ENCODE data around the gene SLC5A12.

The SLC5A12 gene

GRCh38 chr11:26741036-26741435 lies 19.2 kb upstream of the SLC5A12 start:
- no peak overlapping the region for H3K27ac ChIP-seq
- TF ChIP-seq ZFX (IDR thresholded peaks at IDR 0.05; ENCODE audit: borderline replicate concordance): no peak
- TF ChIP-seq, protein P1, sequence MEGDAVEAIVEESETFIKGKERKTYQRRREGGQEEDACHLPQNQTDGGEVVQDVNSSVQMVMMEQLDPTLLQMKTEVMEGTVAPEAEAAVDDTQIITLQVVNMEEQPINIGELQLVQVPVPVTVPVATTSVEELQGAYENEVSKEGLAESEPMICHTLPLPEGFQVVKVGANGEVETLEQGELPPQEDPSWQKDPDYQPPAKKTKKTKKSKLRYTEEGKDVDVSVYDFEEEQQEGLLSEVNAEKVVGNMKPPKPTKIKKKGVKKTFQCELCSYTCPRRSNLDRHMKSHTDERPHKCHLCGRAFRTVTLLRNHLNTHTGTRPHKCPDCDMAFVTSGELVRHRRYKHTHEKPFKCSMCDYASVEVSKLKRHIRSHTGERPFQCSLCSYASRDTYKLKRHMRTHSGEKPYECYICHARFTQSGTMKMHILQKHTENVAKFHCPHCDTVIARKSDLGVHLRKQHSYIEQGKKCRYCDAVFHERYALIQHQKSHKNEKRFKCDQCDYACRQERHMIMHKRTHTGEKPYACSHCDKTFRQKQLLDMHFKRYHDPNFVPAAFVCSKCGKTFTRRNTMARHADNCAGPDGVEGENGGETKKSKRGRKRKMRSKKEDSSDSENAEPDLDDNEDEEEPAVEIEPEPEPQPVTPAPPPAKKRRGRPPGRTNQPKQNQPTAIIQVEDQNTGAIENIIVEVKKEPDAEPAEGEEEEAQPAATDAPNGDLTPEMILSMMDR (IDR thresholded peaks at IDR 0.05): no peak

GRCh38 chr11:26739366-26740073 lies 17.7 kb upstream of the SLC5A12 start:
- TF ChIP-seq ZFX (IDR thresholded peaks at IDR 0.05; ENCODE audit: borderline replicate concordance): no peak
- TF ChIP-seq, protein P1 (IDR thresholded peaks at IDR 0.05): no peak
- H3K27ac ChIP-seq: no peak overlapping the region

DNA sequence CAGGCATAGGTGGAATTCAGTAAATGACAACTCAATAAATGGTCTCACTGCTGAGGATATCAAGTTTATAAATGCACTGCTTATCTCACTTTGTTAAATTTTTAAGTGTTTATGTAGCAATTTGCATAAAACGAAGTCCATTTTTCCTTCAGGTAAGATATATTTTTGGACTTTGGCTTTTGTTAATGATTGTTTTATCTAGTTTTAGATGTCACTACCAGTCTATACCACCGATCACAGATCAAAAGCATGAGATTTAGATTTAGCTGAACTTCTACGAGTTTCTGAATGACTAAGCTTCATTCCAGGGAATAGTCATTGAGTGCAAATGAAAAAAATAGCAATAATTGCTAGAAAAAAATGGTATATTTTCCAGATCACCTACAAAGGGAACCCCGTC lies 12.8 kb upstream of the SLC5A12 start:
- TF ChIP-seq, protein P1 (IDR thresholded peaks at IDR 0.05): no peak
- no peak for TF ChIP-seq ZFX (IDR thresholded peaks at IDR 0.05; ENCODE audit: borderline replicate concordance)
- H3K27ac ChIP-seq: no peak overlapping the region

- no peak overlapping the region for H3K27ac ChIP-seq
- TF ChIP-seq, protein P1 (IDR thresholded peaks at IDR 0.05): no peak
- no peak for TF ChIP-seq ZFX (IDR thresholded peaks at IDR 0.05; ENCODE audit: borderline replicate concordance)
These were observed 9.2 kb upstream of the SLC5A12 start for GRCh38 chr11:26731084-26731456.

GRCh38 chr11:26730414-26731083 lies 8.7 kb upstream of the SLC5A12 start:
- TF ChIP-seq ZFX (IDR thresholded peaks at IDR 0.05; ENCODE audit: borderline replicate concordance): no peak
- TF ChIP-seq, protein P1 (IDR thresholded peaks at IDR 0.05): no peak
- H3K27ac ChIP-seq: no peak overlapping the region

- no peak for TF ChIP-seq ZFX (IDR thresholded peaks at IDR 0.05; ENCODE audit: borderline replicate concordance)
- TF ChIP-seq, protein P1 (IDR thresholded peaks at IDR 0.05): no peak
These were observed 7.4 kb upstream of the SLC5A12 start for GRCh38 chr11:26729284-26729683.

GRCh38 chr11:26726960-26727359 lies 5.1 kb upstream of the SLC5A12 start:
- H3K27ac ChIP-seq: no peak overlapping the region

More at GRCh38 chr11:26729284-26729683, 7.4 kb upstream of the SLC5A12 start:
- H3K27ac ChIP-seq: no peak overlapping the region

More at GRCh38 chr11:26726960-26727359, 5.1 kb upstream of the SLC5A12 start:
- TF ChIP-seq, protein P1 (IDR thresholded peaks at IDR 0.05): no peak

Measured in 22Rv1 (cell line).